ENCODE data around the gene SRRM3.

Gene SRRM3

DNA sequence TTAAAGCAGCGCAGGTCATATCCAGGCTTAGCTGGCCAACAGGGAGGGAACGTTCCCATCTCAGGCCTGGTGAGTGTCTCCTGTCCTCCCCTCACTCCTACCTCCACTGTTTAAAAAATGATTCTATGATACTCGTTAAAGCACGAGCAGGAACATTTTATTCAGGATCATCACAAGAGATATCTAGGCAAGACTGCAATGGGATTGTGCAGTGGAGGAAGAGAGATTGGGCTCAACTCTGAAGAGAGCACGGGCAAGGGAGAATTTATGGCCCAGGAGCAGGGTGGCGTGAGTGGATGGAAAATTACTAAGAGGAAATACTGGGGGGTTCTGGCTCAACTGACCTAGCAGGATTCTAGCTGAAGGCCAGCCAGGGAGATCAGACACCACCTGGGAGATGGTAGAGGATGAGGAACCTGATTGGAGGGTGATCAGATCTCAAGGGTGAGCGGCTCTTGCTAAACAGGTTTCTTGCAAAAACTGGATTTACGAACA is 91.8 kb downstream of the SRRM3 start:
- TF ChIP-seq ZNF416 (tag by site-specific recombination; IDR thresholded peaks at IDR 0.05) (no peak), ZNF26 (tag by site-specific recombination; IDR thresholded peaks at IDR 0.05) (no peak), ZNF600 (tag by site-specific recombination; IDR thresholded peaks at IDR 0.05) (no peak), ZNF366 (tag by site-specific recombination; conservative IDR thresholded peaks at IDR 0.05) (no peak), ZNF776 (tag by site-specific recombination; IDR thresholded peaks at IDR 0.05; ENCODE audit: borderline replicate concordance) (no peak), GLI2 (tag by site-specific recombination; IDR thresholded peaks at IDR 0.05; ENCODE audit: borderline replicate concordance, low read depth) (no peak), PRDM10 (tag by site-specific recombination; IDR thresholded peaks at IDR 0.05) (no peak), ZBTB8A (tag by site-specific recombination; IDR thresholded peaks at IDR 0.05) (no peak), MEIS1 (CRISPR knock-in tag; IDR thresholded peaks at IDR 0.05; ENCODE audit: borderline replicate concordance) (no peak), ZBTB10 (tag by site-specific recombination; IDR thresholded peaks at IDR 0.05) (no peak), ZNF404 (tag by site-specific recombination; IDR thresholded peaks at IDR 0.05) (no peak), ZBTB1 (tag by site-specific recombination; IDR thresholded peaks at IDR 0.05) (no peak), ZNF266 (tag by site-specific recombination; IDR thresholded peaks at IDR 0.05; ENCODE audit: low read depth) (no peak), ZNF132 (tag by site-specific recombination; IDR thresholded peaks at IDR 0.05; ENCODE audit: borderline replicate concordance) (no peak)
- TF ChIP-seq, protein P1, sequence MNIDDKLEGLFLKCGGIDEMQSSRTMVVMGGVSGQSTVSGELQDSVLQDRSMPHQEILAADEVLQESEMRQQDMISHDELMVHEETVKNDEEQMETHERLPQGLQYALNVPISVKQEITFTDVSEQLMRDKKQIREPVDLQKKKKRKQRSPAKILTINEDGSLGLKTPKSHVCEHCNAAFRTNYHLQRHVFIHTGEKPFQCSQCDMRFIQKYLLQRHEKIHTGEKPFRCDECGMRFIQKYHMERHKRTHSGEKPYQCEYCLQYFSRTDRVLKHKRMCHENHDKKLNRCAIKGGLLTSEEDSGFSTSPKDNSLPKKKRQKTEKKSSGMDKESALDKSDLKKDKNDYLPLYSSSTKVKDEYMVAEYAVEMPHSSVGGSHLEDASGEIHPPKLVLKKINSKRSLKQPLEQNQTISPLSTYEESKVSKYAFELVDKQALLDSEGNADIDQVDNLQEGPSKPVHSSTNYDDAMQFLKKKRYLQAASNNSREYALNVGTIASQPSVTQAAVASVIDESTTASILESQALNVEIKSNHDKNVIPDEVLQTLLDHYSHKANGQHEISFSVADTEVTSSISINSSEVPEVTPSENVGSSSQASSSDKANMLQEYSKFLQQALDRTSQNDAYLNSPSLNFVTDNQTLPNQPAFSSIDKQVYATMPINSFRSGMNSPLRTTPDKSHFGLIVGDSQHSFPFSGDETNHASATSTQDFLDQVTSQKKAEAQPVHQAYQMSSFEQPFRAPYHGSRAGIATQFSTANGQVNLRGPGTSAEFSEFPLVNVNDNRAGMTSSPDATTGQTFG (tag by site-specific recombination; IDR thresholded peaks at IDR 0.05; ENCODE audit: borderline replicate concordance) = no peak
- ChIA-PET POLR2A (no interaction called here), CTCF (interaction anchor here (1.0 to 6.1 kb wide), 3 partner anchors 13 to 31 kb away, joined by 5 to 133 read pairs (median 48); partner anchors contain the start of gene HSPB1)
- H3K9me3 ChIP-seq (ENCODE audit: control insufficient read depth, insufficient read depth, low read depth, low read length) = no peaks in the 10 kb centered on the region
- no peak overlapping the region for H3K4me3 ChIP-seq (ENCODE audit: low read depth, low read length)
- H3K27ac ChIP-seq (ENCODE audit: extremely low read depth, low read depth, low read length) = no peak overlapping the region
- no peaks in the 10 kb centered on the region for H3K4me1 ChIP-seq (ENCODE audit: control insufficient read depth, insufficient read depth, low read length)
- H3K36me3 ChIP-seq (ENCODE audit: control insufficient read depth in 2 of 2, insufficient read depth in 1 of 2, low read length in 2 of 2) = no peaks in the 10 kb centered on the region

Measured in HEK293 (cell line).